ENCODE data around the gene IPO5. TPM values are rescaled to one million over a fixed set of nuclear protein-coding genes. Genes with fewer than 3 reads are reported as not detected.
A peak's percentile ranks its signal among the peaks of the same experiment; 100 is the strongest.
"Not testable (repeated sequence)": the region's sequence is repeated elsewhere in the genome, so short reads cannot be mapped to it uniquely, and the experiment has no call there.

IPO5 gene
- total RNA-seq, 1 donor from 2014 or later: 154 TPM

GRCh38 chr13:97945792-97946419 is 7.6 kb upstream of the IPO5 start:
- Histone ChIP-seq H3K4me3 (ENCODE audit: insufficient read depth, low read depth, low read length) (no peak overlapping the region), H3K4me2 (ENCODE audit: low read length) (peak overlapping the region; percentile 14), H3K4me1 (ENCODE audit: insufficient read depth, low read length) (peaks cover 21% of the 10 kb centered on the region), H2AFZ (ENCODE audit: low read depth, low read length) (no peak overlapping the region), H3K27ac (ENCODE audit: low read depth, low read length) (peak overlapping the region; percentile 1), H3K9ac (ENCODE audit: low read length) (no peak overlapping the region), H3K9me3 (ENCODE audit: insufficient read depth, low read depth, low read length) (no peaks in the 10 kb centered on the region), H3K79me2 (ENCODE audit: insufficient read depth, low read length) (no peaks in the 10 kb centered on the region), H3K27me3 (ENCODE audit: insufficient read depth, low read length) (no peaks in the 10 kb centered on the region), H3K36me3 (ENCODE audit: insufficient read depth, low read length) (no peaks in the 10 kb centered on the region), H4K20me1 (ENCODE audit: insufficient read depth, low read length) (no peaks in the 10 kb centered on the region)
- TF ChIP-seq CTCF (IDR thresholded peaks at IDR 0.05; ENCODE audit: insufficient read depth, low read depth, low read length): no peak
- TF ChIP-seq EZH2 (IDR thresholded peaks at IDR 0.05; ENCODE audit: insufficient read depth, low read length): no peak
- Mint-ChIP-seq H3K4me3 (ENCODE audit: unreplicated experiment) (no peak overlapping the region), H3K36me3 (ENCODE audit: low read depth, unreplicated experiment) (no peaks in the 10 kb centered on the region), H3K27ac (ENCODE audit: unreplicated experiment) (peak overlapping the region; percentile 84), H3K4me1 (ENCODE audit: low read depth, unreplicated experiment) (peaks cover 21% of the 10 kb centered on the region), H3K27me3 (ENCODE audit: low read depth, unreplicated experiment) (no peaks in the 10 kb centered on the region), H3K9me3 (ENCODE audit: unreplicated experiment) (peaks cover 10% of the 10 kb centered on the region)
- FAIRE-seq: no peak
- DNase-seq (ENCODE audit: low read depth): peak; percentile 48

GRCh38 chr13:97946951-97947588 is 6.4 kb upstream of the IPO5 start:
- Histone ChIP-seq H4K20me1 (ENCODE audit: insufficient read depth, low read length) (no peaks in the 10 kb centered on the region), H3K9ac (ENCODE audit: low read length) (peak overlapping the region; percentile 54), H3K27me3 (ENCODE audit: insufficient read depth, low read length) (no peaks in the 10 kb centered on the region), H3K4me1 (ENCODE audit: insufficient read depth, low read length) (peaks cover 21% of the 10 kb centered on the region), H3K79me2 (ENCODE audit: insufficient read depth, low read length) (no peaks in the 10 kb centered on the region), H3K36me3 (ENCODE audit: insufficient read depth, low read length) (no peaks in the 10 kb centered on the region), H3K9me3 (ENCODE audit: insufficient read depth, low read depth, low read length) (no peaks in the 10 kb centered on the region), H3K4me3 (ENCODE audit: insufficient read depth, low read depth, low read length) (no peak overlapping the region), H3K4me2 (ENCODE audit: low read length) (peak overlapping the region; percentile 66), H3K27ac (ENCODE audit: low read depth, low read length) (peak overlapping the region; percentile 79), H2AFZ (ENCODE audit: low read depth, low read length) (peak overlapping the region; percentile 21)
- TF ChIP-seq EZH2 (IDR thresholded peaks at IDR 0.05; ENCODE audit: insufficient read depth, low read length) (no peak), CTCF (IDR thresholded peaks at IDR 0.05; ENCODE audit: insufficient read depth, low read depth, low read length) (no peak)
- Mint-ChIP-seq H3K4me1 (ENCODE audit: low read depth, unreplicated experiment) (peaks cover 21% of the 10 kb centered on the region), H3K27ac (ENCODE audit: unreplicated experiment) (peak overlapping the region; percentile 89), H3K27me3 (ENCODE audit: low read depth, unreplicated experiment) (no peaks in the 10 kb centered on the region), H3K36me3 (ENCODE audit: low read depth, unreplicated experiment) (no peaks in the 10 kb centered on the region), H3K9me3 (ENCODE audit: unreplicated experiment) (peaks cover 10% of the 10 kb centered on the region), H3K4me3 (ENCODE audit: unreplicated experiment) (no peak overlapping the region)
- peak; percentile 93 for FAIRE-seq
- DNase-seq (ENCODE audit: low read depth): peak; percentile 92

- DNase-seq (ENCODE audit: low read depth): no peak
- Histone ChIP-seq H3K79me2 (ENCODE audit: insufficient read depth, low read length) (no peaks in the 10 kb centered on the region), H3K9ac (ENCODE audit: low read length) (peak overlapping the region; percentile 30), H3K36me3 (ENCODE audit: insufficient read depth, low read length) (no peaks in the 10 kb centered on the region), H3K4me1 (ENCODE audit: insufficient read depth, low read length) (peaks cover 21% of the 10 kb centered on the region), H3K9me3 (ENCODE audit: insufficient read depth, low read depth, low read length) (no peaks in the 10 kb centered on the region), H4K20me1 (ENCODE audit: insufficient read depth, low read length) (no peaks in the 10 kb centered on the region), H3K4me2 (ENCODE audit: low read length) (no peak overlapping the region), H3K27me3 (ENCODE audit: insufficient read depth, low read length) (no peaks in the 10 kb centered on the region), H3K27ac (ENCODE audit: low read depth, low read length) (peak overlapping the region; percentile 79), H3K4me3 (ENCODE audit: insufficient read depth, low read depth, low read length) (no peak overlapping the region), H2AFZ (ENCODE audit: low read depth, low read length) (no peak overlapping the region)
- Mint-ChIP-seq H3K36me3 (ENCODE audit: low read depth, unreplicated experiment) (no peaks in the 10 kb centered on the region), H3K9me3 (ENCODE audit: unreplicated experiment) (peaks cover 10% of the 10 kb centered on the region), H3K4me3 (ENCODE audit: unreplicated experiment) (no peak overlapping the region), H3K4me1 (ENCODE audit: low read depth, unreplicated experiment) (peaks cover 21% of the 10 kb centered on the region), H3K27ac (ENCODE audit: unreplicated experiment) (no peak overlapping the region), H3K27me3 (ENCODE audit: low read depth, unreplicated experiment) (no peaks in the 10 kb centered on the region)
- FAIRE-seq: no peak
- TF ChIP-seq CTCF (IDR thresholded peaks at IDR 0.05; ENCODE audit: insufficient read depth, low read depth, low read length): no peak
- TF ChIP-seq EZH2 (IDR thresholded peaks at IDR 0.05; ENCODE audit: insufficient read depth, low read length): no peak
Observed at GRCh38 chr13:97948041-97948440, 5.4 kb upstream of the IPO5 start.

GRCh38 chr13:97949316-97949715 is 4.2 kb upstream of the IPO5 start:
- not testable (repeated sequence) for H2AFZ ChIP-seq (ENCODE audit: low read depth, low read length); H4K20me1 ChIP-seq (ENCODE audit: insufficient read depth, low read length); H3K36me3 ChIP-seq (ENCODE audit: insufficient read depth, low read length); H3K9me3 Mint-ChIP-seq (ENCODE audit: unreplicated experiment); H3K9me3 ChIP-seq (ENCODE audit: insufficient read depth, low read depth, low read length); H3K36me3 Mint-ChIP-seq (ENCODE audit: low read depth, unreplicated experiment); H3K79me2 ChIP-seq (ENCODE audit: insufficient read depth, low read length); FAIRE-seq; H3K4me3 ChIP-seq (ENCODE audit: insufficient read depth, low read depth, low read length); H3K9ac ChIP-seq (ENCODE audit: low read length); H3K27ac Mint-ChIP-seq (ENCODE audit: unreplicated experiment); H3K27ac ChIP-seq (ENCODE audit: low read depth, low read length); H3K4me2 ChIP-seq (ENCODE audit: low read length); H3K4me3 Mint-ChIP-seq (ENCODE audit: unreplicated experiment); H3K27me3 ChIP-seq (ENCODE audit: insufficient read depth, low read length); H3K27me3 Mint-ChIP-seq (ENCODE audit: low read depth, unreplicated experiment)
- peaks cover 21% of the 10 kb centered on the region for H3K4me1 Mint-ChIP-seq (ENCODE audit: low read depth, unreplicated experiment)
- peak; percentile 42 for DNase-seq (ENCODE audit: low read depth)
- peaks cover 21% of the 10 kb centered on the region for H3K4me1 ChIP-seq (ENCODE audit: insufficient read depth, low read length)

Data from astrocyte (in vitro differentiated cells and primary cell).